SJSA1 (cell line): ENCODE data around the gene RNLS. TPM values are rescaled to one million over a fixed set of nuclear protein-coding genes. Genes with fewer than 3 reads are reported as not detected.

Source experiments
- DNase-seq, 2 experiments: peaks; one replicate each; pipeline ENCODE4 v3.0.0-alpha.2; 2015 to 2020; ENCODE audit warnings: low spot score in 2 of 2, low read depth in 1 of 2
- H3K27ac ChIP-seq: fragments of 250-450 bp; sonication (Bioruptor Pico); 2 replicates; pipeline ENCODE4 v1.5.1; 2020; ENCODE audit warnings: mild to moderate bottlenecking, moderate library complexity
- H3K27me3 ChIP-seq: fragments of 250-450 bp; sonication (Bioruptor Pico); replicated peaks from 2 replicates; pipeline ENCODE4 v1.5.1; 2020; ENCODE audit warnings: mild to moderate bottlenecking, moderate library complexity
- H3K36me3 ChIP-seq: fragments of 250-450 bp; sonication (Bioruptor Pico); 2 replicates; pipeline ENCODE4 v1.5.1; 2020; ENCODE audit warnings: mild to moderate bottlenecking
- H3K4me1 ChIP-seq: fragments of 250-450 bp; sonication (Bioruptor Pico); replicated peaks from 2 replicates; pipeline ENCODE4 v1.6.1; 2021; ENCODE audit warnings: mild to moderate bottlenecking
- H3K4me3 ChIP-seq: fragments of 250-450 bp; sonication (Bioruptor Pico); 2 replicates; pipeline ENCODE4 v1.5.1; 2020; ENCODE audit warnings: mild to moderate bottlenecking
- H3K9me3 ChIP-seq: fragments of 250-450 bp; sonication (Bioruptor Pico); replicated peaks from 2 replicates; pipeline ENCODE4 v1.5.1; 2020; ENCODE audit warnings: mild to moderate bottlenecking
- total RNA-seq: library from RNA; depleted of rRNA; stranded (reverse); fragments of >200 nt; shearing (Covaris generic); gene quantifications from 2 replicates; pipeline ENCODE4 v1.2.3, GENCODE V29; 2014; rRNA removed

Gene RNLS
- not detected in 2 replicates for total RNA-seq

DNA sequence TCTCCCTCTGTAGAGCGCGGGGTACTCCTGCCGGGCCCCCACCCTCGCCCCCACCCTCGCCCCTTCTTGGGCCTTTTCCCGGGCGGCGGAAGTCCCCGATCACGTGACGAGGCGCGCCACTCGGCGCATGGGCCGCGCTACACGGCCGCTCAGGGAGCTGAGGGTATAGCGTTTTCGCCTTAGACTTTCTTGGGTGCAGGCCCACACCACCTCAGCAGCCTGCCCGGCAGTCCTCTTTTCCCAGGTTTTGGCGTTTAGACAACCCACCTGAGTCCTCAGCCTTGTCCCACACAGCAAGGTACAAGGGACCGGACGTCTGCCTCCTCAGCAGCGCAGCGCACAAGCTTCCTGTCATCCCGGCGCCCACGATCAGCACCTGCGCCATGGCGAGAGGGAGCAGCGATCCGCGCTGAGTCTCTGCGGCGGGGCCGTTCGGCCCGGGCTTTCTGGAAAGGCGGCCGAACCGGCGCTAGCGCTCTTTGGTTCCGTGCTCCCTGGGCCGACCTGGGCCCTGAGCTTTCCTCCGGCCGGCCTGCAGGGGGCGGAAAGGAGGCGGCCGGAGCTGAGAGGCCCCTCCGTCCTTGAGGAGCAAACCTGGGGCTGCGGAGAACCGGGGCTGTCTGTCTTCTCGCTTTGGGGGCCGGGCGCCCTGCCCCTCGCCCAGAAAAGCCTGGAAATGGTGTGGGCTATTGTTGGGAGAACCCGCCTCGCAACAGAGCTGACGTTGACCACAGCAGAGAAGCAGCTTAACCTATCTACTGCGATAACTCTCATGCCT lies at the start of gene RNLS:
Gene RNLS (minus strand): TSS at position 513 of the 778 bp plus-strand sequence.
- H3K27ac ChIP-seq, result no peak within 1 kb of the TSS
- no peaks in the 10 kb centered on the region for H3K9me3 ChIP-seq
- no peak for DNase-seq
- H3K4me3 ChIP-seq, result no peak within 1 kb of the TSS
- no peaks in the 10 kb centered on the region for H3K36me3 ChIP-seq
- H3K27me3 ChIP-seq, result no peaks in the 10 kb centered on the region; the same call in 1 of the 2 replicates
- no peaks in the 10 kb centered on the region for H3K4me1 ChIP-seq

DNA sequence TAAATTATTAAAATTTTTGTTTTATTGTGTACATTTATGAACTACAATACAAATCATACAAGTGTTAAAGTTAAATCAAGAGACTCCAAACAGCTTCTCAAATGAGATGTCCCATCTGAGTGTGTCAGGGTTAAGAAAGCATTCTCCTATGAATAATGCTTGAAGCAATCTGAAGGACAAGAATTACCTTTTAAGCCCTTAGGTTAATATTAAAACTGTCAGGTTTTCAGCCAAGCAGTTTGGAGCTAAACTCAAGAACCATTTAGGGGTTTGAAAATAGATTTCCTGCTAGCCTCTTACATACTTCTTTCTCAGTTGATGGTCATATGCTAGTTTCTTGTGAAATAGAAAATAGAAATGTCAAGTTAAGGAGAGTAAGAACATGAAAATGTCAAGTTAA lies 41.7 kb upstream of the RNLS start:
- Histone ChIP-seq H3K4me3 (no peak overlapping the region), H3K9me3 (no peaks in the 10 kb centered on the region), H3K36me3 (no peaks in the 10 kb centered on the region), H3K4me1 (no peaks in the 10 kb centered on the region), H3K27ac (no peak overlapping the region), H3K27me3 (no peaks in the 10 kb centered on the region)
- no peak for DNase-seq

DNA sequence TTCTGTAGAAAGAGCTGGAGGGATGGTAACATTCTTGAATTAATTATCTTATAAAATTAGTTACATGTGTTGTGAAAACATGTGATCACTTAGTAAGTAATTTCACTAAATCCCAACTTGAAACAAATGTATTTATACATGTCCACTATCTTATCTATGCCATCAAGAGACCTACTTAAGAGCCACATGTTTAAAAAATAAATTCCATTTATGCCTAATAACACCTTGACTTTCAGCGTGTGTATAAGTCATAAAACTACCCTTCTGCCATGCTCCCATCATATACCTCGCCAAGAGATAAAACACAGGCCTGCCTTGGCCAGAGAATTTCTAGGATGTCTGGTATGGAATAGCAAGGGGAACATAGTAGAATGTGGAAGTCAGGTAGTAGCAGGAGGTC lies 40.7 kb upstream of the RNLS start:
- H3K9me3 ChIP-seq, result no peaks in the 10 kb centered on the region
- no peak for DNase-seq
- H3K4me1 ChIP-seq, result no peaks in the 10 kb centered on the region
- H3K36me3 ChIP-seq, result no peaks in the 10 kb centered on the region
- H3K27me3 ChIP-seq, result no peaks in the 10 kb centered on the region
- no peak overlapping the region for H3K27ac ChIP-seq
- no peak overlapping the region for H3K4me3 ChIP-seq

DNA sequence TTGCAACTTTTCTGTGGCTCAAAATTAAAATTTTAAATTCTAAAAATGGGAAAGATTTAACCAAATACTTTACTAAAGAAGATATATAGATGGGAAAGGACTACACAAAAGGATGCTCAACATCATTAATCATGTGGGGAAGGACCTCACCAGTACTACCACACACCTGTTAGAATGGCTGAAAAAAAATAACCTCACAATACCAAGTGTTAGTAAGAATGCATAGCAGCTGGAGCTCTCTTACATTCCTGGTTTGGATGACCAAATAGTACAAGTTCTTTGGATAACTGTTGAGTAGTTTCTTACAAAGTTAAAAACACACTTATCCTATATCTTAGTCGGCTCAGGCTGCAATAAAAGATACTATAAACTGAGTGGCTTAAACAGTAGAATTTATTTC lies 37.3 kb upstream of the RNLS start:
- DNase-seq, result no peak
- no peaks in the 10 kb centered on the region for H3K9me3 ChIP-seq
- no peaks in the 10 kb centered on the region for H3K4me1 ChIP-seq
- H3K27me3 ChIP-seq, result no peaks in the 10 kb centered on the region
- H3K36me3 ChIP-seq, result no peaks in the 10 kb centered on the region
- H3K4me3 ChIP-seq, result no peak overlapping the region
- H3K27ac ChIP-seq, result no peak overlapping the region

DNA sequence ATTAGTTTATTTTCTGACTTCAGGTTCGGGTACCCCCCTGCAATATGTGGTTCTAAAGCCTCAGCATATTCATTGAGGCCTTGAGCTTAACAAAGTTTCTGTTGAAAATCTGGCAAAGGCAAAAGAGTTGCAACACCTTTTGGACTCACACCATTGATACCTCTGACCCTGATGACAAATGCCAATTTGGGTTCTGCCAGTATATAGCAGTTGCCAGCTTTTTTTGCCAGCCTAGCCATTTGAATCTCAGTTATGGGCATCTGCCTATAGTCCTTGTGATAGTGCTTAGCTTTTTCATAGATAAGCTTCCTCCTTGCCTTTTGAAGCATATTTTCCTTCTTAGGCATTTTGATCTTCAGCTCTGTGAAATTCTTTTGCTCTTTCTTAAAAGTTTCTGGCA lies 35.4 kb upstream of the RNLS start:
- no peak for DNase-seq
- no peaks in the 10 kb centered on the region for H3K36me3 ChIP-seq
- no peaks in the 10 kb centered on the region for H3K27me3 ChIP-seq
- no peaks in the 10 kb centered on the region for H3K9me3 ChIP-seq
- no peaks in the 10 kb centered on the region for H3K4me1 ChIP-seq
- no peak overlapping the region for H3K4me3 ChIP-seq
- no peak overlapping the region for H3K27ac ChIP-seq

DNA sequence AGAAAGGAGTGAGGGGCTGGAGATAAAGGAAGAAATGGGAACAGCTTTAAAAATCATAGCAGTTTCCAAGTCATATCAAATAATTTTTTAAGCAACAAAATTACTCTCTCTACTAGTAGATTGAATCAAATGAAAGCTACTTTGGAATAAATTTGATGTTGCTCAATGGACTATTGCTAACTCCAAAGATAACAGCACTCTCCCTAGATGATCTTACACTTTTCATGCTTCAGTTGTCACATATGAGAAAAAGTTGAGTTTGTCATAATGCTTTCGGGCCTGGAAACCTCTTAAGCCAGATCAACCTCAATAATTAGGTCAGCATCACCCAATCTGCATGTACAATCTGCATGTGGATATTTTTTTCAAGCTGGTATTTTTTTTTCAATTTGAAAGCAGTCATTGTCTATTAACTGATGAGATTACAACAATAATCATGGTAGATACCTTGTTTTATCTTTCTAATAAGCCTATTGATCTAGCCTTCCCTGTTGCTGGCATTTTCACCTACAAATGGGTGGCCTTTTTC lies 34.7 kb upstream of the RNLS start:
- no peak for DNase-seq
- no peak overlapping the region for H3K27ac ChIP-seq
- no peaks in the 10 kb centered on the region for H3K27me3 ChIP-seq
- no peaks in the 10 kb centered on the region for H3K9me3 ChIP-seq
- no peak overlapping the region for H3K4me3 ChIP-seq
- H3K4me1 ChIP-seq, result no peaks in the 10 kb centered on the region
- H3K36me3 ChIP-seq, result no peaks in the 10 kb centered on the region

DNA sequence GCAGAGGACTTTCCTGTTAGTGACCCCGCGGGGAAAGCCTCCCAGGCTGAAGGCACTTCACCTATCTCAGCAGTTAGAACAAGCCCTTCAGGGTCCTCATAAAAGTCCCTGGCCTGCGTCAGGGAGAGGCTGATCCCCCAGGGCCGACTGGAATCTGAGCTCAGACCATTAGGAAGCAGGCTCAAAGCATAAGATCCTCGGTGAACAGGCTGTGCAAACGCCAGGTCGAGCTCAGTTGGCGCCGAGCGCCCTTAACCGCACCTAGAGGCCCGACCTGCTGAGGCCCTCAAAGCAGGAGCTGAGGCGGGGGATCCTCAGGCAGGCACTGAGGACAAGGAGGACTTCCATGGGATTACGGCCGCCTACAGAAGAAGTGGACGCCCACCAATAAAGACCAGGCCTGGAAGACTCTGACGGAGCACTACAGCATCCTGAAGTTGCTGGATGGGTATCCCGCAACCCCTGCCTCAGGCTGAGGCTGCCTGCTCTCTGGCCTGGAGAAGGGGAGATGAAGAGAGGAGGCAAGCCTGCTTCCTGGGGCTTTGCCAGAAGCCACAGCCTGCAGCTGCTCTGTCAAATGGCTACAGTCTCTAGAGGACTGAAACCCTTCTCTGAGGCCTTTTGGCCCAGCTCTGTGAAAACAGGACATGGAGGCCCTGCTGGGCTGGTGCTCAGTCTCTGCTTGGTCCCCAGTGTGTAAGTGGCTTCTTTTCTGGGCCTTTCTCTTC lies 33.3 kb upstream of the RNLS start:
- Histone ChIP-seq H3K36me3 (no peaks in the 10 kb centered on the region), H3K4me1 (no peaks in the 10 kb centered on the region), H3K4me3 (no peak overlapping the region), H3K9me3 (no peaks in the 10 kb centered on the region), H3K27me3 (no peaks in the 10 kb centered on the region), H3K27ac (no peak overlapping the region)
- DNase-seq, result no peak

DNA sequence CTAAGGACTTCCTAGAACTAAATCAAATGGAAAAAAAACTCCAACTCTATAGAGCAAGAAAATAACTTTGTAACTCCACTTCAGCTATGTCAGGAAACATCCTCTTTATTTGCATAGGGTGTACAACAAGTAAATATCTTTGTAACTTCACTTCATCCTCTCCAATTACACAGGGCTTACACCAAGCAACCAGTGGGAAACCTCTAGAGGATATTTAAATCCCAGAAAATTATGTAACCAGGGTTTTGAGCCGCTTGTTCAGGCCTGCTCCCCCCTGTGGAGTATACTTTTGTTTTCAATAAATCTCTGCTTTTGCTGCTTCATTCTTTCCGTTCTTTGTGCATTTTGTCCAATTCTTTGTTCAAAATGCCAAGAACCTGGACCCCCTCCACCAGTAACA lies 25.7 kb upstream of the RNLS start:
- no peak for DNase-seq
- H3K9me3 ChIP-seq, result no peaks in the 10 kb centered on the region
- H3K36me3 ChIP-seq, result no peaks in the 10 kb centered on the region
- no peaks in the 10 kb centered on the region for H3K27me3 ChIP-seq
- no peak overlapping the region for H3K27ac ChIP-seq
- no peaks in the 10 kb centered on the region for H3K4me1 ChIP-seq
- H3K4me3 ChIP-seq, result no peak overlapping the region

DNA sequence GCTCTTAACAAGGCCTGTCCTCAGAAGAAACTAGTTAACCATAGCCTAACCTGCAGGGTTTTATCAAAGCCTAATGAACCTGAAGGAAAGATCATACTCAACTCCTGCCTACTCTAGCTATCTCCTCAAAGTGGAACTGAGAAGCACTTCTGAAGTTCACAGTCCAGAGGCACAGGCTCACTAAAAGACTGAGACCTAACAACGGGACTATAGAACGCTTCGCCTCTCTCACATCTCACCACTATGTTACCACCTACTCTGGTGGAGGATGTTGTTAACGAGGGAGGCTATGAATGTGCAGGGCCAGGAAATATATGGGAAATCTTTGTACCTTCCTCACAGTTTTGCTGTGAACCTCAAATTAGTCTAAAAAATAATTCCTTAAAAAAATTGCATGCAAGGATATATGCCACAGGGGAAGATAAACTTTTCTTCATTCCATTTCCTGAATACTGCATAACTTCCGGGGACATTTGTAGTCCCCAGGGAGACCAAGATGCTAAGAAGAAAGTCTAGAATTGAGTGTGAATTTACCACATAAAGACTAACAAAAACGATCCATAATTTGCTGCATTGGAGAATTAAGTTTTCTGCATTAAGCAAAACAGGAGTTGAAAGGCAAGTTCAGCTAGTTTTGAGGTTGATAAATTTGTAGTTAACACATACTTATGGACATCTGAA lies 25.1 kb upstream of the RNLS start:
- Histone ChIP-seq H3K27ac (no peak overlapping the region), H3K9me3 (no peaks in the 10 kb centered on the region), H3K4me3 (no peak overlapping the region), H3K36me3 (no peaks in the 10 kb centered on the region), H3K27me3 (no peaks in the 10 kb centered on the region), H3K4me1 (no peaks in the 10 kb centered on the region)
- DNase-seq, result no peak

DNA sequence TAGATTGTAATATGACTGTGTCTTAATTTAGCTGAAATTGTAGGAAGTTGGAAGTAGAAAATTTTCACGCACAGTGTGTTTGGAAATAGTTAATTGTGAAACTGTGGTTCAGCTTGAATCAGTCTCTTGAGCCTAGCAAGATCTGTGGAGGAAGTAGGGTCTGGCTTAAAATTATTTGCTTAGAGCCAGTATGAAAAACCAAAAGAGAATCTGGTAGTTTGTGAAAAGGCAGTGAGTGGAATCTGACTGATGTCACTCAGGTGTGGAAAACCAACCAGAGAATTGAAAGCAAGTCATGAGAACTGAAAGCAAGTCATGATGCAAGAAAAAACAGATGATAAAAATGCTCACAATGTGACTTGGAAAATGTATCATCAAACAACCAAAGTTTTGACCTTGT lies 14.9 kb upstream of the RNLS start:
- Histone ChIP-seq H3K4me3 (no peak overlapping the region), H3K4me1 (no peaks in the 10 kb centered on the region), H3K36me3 (no peaks in the 10 kb centered on the region), H3K27ac (no peak overlapping the region), H3K27me3 (no peaks in the 10 kb centered on the region), H3K9me3 (no peaks in the 10 kb centered on the region)
- DNase-seq, result no peak

DNA sequence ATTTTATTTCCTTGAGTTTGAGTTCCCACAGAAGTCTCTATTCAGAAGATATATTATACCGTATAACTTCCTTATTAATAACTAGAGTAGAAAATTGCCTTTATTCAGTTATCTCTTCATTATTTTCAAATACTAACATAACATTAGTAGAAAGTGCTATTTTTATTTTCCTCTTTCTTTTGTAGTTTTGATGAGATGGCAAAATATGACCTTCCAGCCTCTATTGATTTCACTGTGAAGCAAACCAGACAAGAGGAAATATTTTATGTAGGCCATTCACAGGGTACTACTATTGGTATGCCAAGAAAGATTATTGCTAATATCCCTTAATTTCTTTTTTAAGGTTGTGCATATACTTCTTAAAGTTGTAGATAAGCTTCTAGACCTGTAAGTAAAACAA lies 11.4 kb upstream of the RNLS start:
- Histone ChIP-seq H3K36me3 (no peaks in the 10 kb centered on the region), H3K4me1 (no peaks in the 10 kb centered on the region), H3K9me3 (no peaks in the 10 kb centered on the region), H3K4me3 (no peak overlapping the region), H3K27me3 (0 out of 2 replicates have a peak, but pooled peaks cover 4% of the 10 kb centered on the region), H3K27ac (no peak overlapping the region)
- no peak for DNase-seq

DNA sequence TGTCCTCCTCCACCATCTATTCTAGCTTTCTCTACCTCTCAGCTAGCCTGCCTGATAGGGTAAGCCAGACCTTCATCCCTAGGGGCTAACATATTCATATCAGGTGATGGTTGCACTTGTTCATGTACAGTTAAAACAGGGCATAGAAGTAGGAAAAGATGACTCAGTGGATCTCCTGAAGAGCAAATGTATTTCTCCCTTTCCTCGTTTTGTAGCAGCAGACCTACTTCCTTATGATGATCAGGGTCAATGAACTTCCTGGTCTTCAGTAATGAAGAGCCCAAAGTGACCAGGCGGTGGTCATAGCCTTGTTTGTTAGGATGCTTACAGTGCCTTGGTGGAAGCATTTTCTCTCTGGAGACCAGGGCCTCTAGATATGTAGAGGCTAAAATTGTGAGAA lies 9.8 kb upstream of the RNLS start:
- Histone ChIP-seq H3K9me3 (no peaks in the 10 kb centered on the region), H3K27me3 (0 out of 2 replicates have a peak, but pooled peaks cover 5% of the 10 kb centered on the region), H3K4me3 (no peak overlapping the region), H3K36me3 (no peaks in the 10 kb centered on the region), H3K4me1 (no peaks in the 10 kb centered on the region), H3K27ac (no peak overlapping the region)
- no peak for DNase-seq

DNA sequence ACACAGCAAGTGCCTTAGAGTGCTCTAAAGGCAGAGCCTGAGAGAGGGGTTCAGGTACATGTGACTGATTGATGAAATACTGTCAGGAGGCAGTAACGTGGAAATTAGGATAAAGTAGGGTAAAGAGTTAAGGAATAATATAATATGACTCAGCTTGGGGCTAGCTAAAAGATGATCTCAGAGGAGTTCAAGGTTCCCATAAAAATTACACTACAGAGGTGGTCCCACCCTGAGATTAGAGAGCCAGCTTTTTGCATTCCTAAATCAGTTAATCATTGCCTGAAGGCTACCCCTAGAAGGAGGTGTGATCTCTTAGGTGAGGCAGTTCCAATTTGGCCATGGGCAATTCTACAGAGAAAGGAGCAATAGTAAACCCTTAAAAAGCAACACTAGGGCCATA lies 9.3 kb upstream of the RNLS start:
- Histone ChIP-seq H3K4me3 (no peak overlapping the region), H3K4me1 (no peaks in the 10 kb centered on the region), H3K27ac (no peak overlapping the region), H3K9me3 (no peaks in the 10 kb centered on the region), H3K36me3 (no peaks in the 10 kb centered on the region), H3K27me3 (0 out of 2 replicates have a peak, but pooled peaks cover 5% of the 10 kb centered on the region)
- DNase-seq, result no peak

DNA sequence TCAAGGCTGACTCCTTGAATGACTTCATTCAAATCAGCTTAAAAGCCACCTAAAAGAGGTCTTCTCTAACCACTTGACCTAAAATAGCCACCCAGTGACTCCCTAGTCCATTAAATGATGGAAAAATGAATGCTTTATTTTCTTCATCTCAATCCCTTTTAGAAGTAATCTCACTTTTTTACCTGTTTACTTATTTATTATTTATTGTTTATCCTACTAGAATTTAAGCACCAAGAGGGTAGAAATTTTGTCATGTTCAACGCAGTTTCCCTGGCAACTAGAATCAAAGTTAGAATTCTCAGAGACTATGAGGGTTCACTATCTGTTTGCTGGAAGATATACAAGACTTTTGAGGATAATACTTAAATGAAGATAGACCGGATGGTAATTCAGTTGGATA lies 3.3 kb upstream of the RNLS start, which contains the start of gene LIPJ:
Gene LIPJ (plus strand): TSS at position 301 of the 400 bp plus-strand sequence. CDS start 3,926 bp downstream, outside the sequence.
- Histone ChIP-seq H3K36me3 (no peaks in the 10 kb centered on the region), H3K9me3 (no peaks in the 10 kb centered on the region), H3K27ac (no peak within 1 kb of the TSS), H3K27me3 (peaks cover 5% of the 10 kb centered on the region; the same call in 1 of the 2 replicates), H3K4me3 (no peak within 1 kb of the TSS), H3K4me1 (no peaks in the 10 kb centered on the region)
- no peak for DNase-seq
